GM21447 (cell line): ENCODE results near the gene POTEG.
"Not testable (repeated sequence)": the region's sequence is repeated elsewhere in the genome, so short reads cannot be mapped to it uniquely, and the experiment has no call there.

Experiments used
- ATAC-seq: cut with Tn5 transposase; IDR thresholded peaks from one replicate; pipeline ENCODE4 v1.9.1; 2021; ENCODE audit not compliant: unreplicated experiment

The POTEG gene

GRCh38 chr14:19374451-19374903, 59.7 kb downstream of the POTEG start:
- not testable (repeated sequence) for ATAC-seq

GRCh38 chr14:19372813-19373500, 61.2 kb downstream of the POTEG start:
- not testable (repeated sequence) for ATAC-seq

- not testable (repeated sequence) for ATAC-seq
Measured at GRCh38 chr14:19371767-19372166, 62.4 kb downstream of the POTEG start.

- not testable (repeated sequence) for ATAC-seq
Measured at GRCh38 chr14:19362803-19363202, 71.3 kb downstream of the POTEG start.

GRCh38 chr14:19362323-19362722, 71.8 kb downstream of the POTEG start:
- ATAC-seq = not testable (repeated sequence)

- not testable (repeated sequence) for ATAC-seq
Measured at GRCh38 chr14:19361636-19362253, 72.4 kb downstream of the POTEG start.

GRCh38 chr14:19360937-19361635, 73.1 kb downstream of the POTEG start:
- not testable (repeated sequence) for ATAC-seq
